Endothelial cell of umbilical vein (primary cell): ENCODE data around the gene MAP3K21. TPM values are rescaled to one million over a fixed set of nuclear protein-coding genes. Genes with fewer than 3 reads are reported as not detected.

Source experiments
- BruUV-seq: library from RNA; stranded (reverse); fragments of 400-500 nt; replicated peaks from 2 replicates; lab custom pipeline; 2021; lab: Mats Ljungman, UMichigan
- CTCF ChIA-PET: fragments of 300-600, 350-600 bp; sonication (Branson Sonifier 250); formaldehyde crosslinking; loops from one replicate; lab custom pipeline; 2021; ENCODE audit warnings: antibody characterized with exemption, inconsistent platforms; lab: Charles Lee
- POLR2A ChIA-PET: fragments of 300-600, 350-600 bp; sonication (Branson Sonifier 250); formaldehyde crosslinking; loops from one replicate; lab custom pipeline; 2021; ENCODE audit warnings: antibody characterized with exemption, inconsistent platforms; lab: Charles Lee
- DNase-seq: peaks from one replicate; pipeline ENCODE4 v3.0.0-alpha.2; 2011; ENCODE audit warnings: low read depth, low spot score
- FAIRE-seq: peaks from 2 replicates; lab custom pipeline; 2011; peaks lifted over from hg19 to GRCh38; lab: Jason Lieb, UNC
- H2AFZ ChIP-seq: 2 replicates; pipeline ENCODE4 v1.6.0; 2012; ENCODE audit warnings: low read depth, low read length, control low read depth, inconsistent platforms
- H3K27ac ChIP-seq: 2 replicates; pipeline ENCODE4 v1.5.1; 2011; ENCODE audit warnings: low read depth, mild to moderate bottlenecking, control low read depth, low read length, moderate library complexity; ENCODE audit not compliant: insufficient read depth
- H3K27me3 ChIP-seq, 2 experiments: 2 replicates each; pipeline versions ENCODE4 v1.6.0 to v1.6.1; 2011; ENCODE audit warnings: low read length in 2 of 2, mixed read lengths in 1 of 2; ENCODE audit not compliant: control insufficient read depth in 2 of 2, insufficient read depth in 2 of 2
- H3K36me3 ChIP-seq, 2 experiments: 2 replicates in 1 of 2; 3 replicates in 1 of 2; pipeline ENCODE4 v1.5.1; 2011; ENCODE audit warnings: low read length in 2 of 2, mild to moderate bottlenecking in 1 of 2, moderate library complexity in 1 of 2; ENCODE audit not compliant: control insufficient read depth in 2 of 2, insufficient read depth in 2 of 2; ENCODE audit errors: extremely low read depth in 1 of 2
- H3K4me1 ChIP-seq: 3 replicates; pipeline ENCODE4 v1.5.1; 2011; ENCODE audit warnings: mild to moderate bottlenecking, low read length; ENCODE audit not compliant: control insufficient read depth, insufficient read depth; ENCODE audit errors: extremely low read depth
- H3K4me2 ChIP-seq: 2 replicates; pipeline ENCODE4 v1.6.1; 2011; ENCODE audit warnings: low read length, control low read depth, mixed read lengths; ENCODE audit not compliant: insufficient read depth
- H3K4me3 ChIP-seq, 3 experiments: fragments of 200-600 bp in 1 of 3; sonication (generic), shearing (Covaris generic) in 1 of 3; replicated peaks in 1 of 3; 2 replicates each; pipeline ENCODE4 v1.5.1; 2011 to 2016; ENCODE audit warnings: control low read depth in 3 of 3, low read length in 3 of 3, mild to moderate bottlenecking in 2 of 3, inconsistent platforms in 1 of 3, low read depth in 1 of 3, moderate library complexity in 1 of 3; ENCODE audit not compliant: insufficient read depth in 1 of 3
- H3K79me2 ChIP-seq: 2 replicates; pipeline ENCODE4 v1.6.0; 2012; ENCODE audit warnings: low read length, inconsistent platforms; ENCODE audit not compliant: control insufficient read depth, insufficient read depth
- H3K9ac ChIP-seq: replicated peaks from 2 replicates; pipeline ENCODE3; 2011; ENCODE audit warnings: low read length, control low read depth; ENCODE audit not compliant: insufficient read depth; ENCODE audit errors: extremely low read depth
- H3K9me1 ChIP-seq: replicated peaks from 3 replicates; pipeline ENCODE4 v1.6.0; 2011; ENCODE audit warnings: mild to moderate bottlenecking, low read length; ENCODE audit not compliant: control insufficient read depth, insufficient read depth; ENCODE audit errors: extremely low read depth
- H3K9me3 ChIP-seq: replicated peaks from 2 replicates; pipeline ENCODE4 v1.5.1; 2012; ENCODE audit warnings: low read length, inconsistent platforms; ENCODE audit not compliant: control insufficient read depth, insufficient read depth
- H4K20me1 ChIP-seq: replicated peaks from 2 replicates; pipeline ENCODE3; 2011; ENCODE audit warnings: mild to moderate bottlenecking, low read length; ENCODE audit not compliant: control insufficient read depth, insufficient read depth; ENCODE audit errors: extremely low read depth
- CTCF ChIP-seq, 2 donors: IDR thresholded peaks; 1 replicate in 1 of 2; 2 replicates in 1 of 2; pipeline ENCODE4 v1.5.1; 2011; ENCODE audit warnings: low read length in 2 of 2, mild to moderate bottlenecking in 2 of 2, moderate library complexity in 2 of 2, control low read depth in 1 of 2, inconsistent platforms in 1 of 2, low read depth in 1 of 2; ENCODE audit not compliant: insufficient read depth in 1 of 2; ENCODE audit errors: extremely low read depth in 1 of 2
- EZH2 ChIP-seq: IDR thresholded peaks from 2 replicates; pipeline ENCODE4 v1.6.1; 2012; ENCODE audit warnings: borderline replicate concordance, low read depth, mild to moderate bottlenecking, moderate library complexity, low read length, inconsistent platforms; ENCODE audit not compliant: severe bottlenecking
- FOS ChIP-seq: IDR thresholded peaks from 2 replicates; pipeline ENCODE4 v1.6.1; 2011; ENCODE audit warnings: mild to moderate bottlenecking, low read length, moderate library complexity, borderline replicate concordance; ENCODE audit not compliant: insufficient read depth
- GATA2 ChIP-seq: IDR thresholded peaks from 2 replicates; pipeline ENCODE4 v1.7.0; 2011; ENCODE audit warnings: low read depth, mild to moderate bottlenecking, moderate library complexity, mixed read lengths, low read length; ENCODE audit not compliant: insufficient read length, insufficient read depth
- JUN ChIP-seq: IDR thresholded peaks from 2 replicates; pipeline ENCODE4 v1.6.1; 2011; ENCODE audit warnings: borderline replicate concordance, low read depth; ENCODE audit not compliant: insufficient read length, insufficient read depth
- MAX ChIP-seq: IDR thresholded peaks from 2 replicates; pipeline ENCODE4 v1.6.1; 2011; ENCODE audit not compliant: insufficient read depth, insufficient read length
- MYC ChIP-seq: IDR thresholded peaks from one replicate; pipeline ENCODE4 v1.6.1; 2011; ENCODE audit warnings: mild to moderate bottlenecking, low read depth, low read length
- POLR2A ChIP-seq: IDR thresholded peaks from 2 replicates; pipeline ENCODE4 v1.6.1; 2012; ENCODE audit warnings: low read depth, mild to moderate bottlenecking, control low read depth, low read length
- POLR2AphosphoS5 ChIP-seq: IDR thresholded peaks from 2 replicates; pipeline ENCODE4 v1.6.1; 2012; ENCODE audit warnings: low read depth, mild to moderate bottlenecking, control low read depth, low read length, moderate library complexity; ENCODE audit not compliant: insufficient read depth
- dilution Hi-C: fragments of 300-500 bp; cut with MboI; formaldehyde crosslinking; loops from one replicate; pipeline ENCODE4 v1.15.0; 2019; ENCODE audit warnings: low sequenced_read_pairs; ENCODE audit not compliant: extremely low pct_ligation_motif_present
- intact Hi-C: fragments of 100-400 bp; cut with micrococcal nuclease; formaldehyde crosslinking; loops from one replicate; pipeline ENCODE4 v1.10.0; 2022
- polyA plus RNA-seq, 4 experiments: library from polyadenylated mRNA; depleted of rRNA in 3 of 4; stranded (reverse) in 3 of 4; unstranded in 1 of 4; fragments of >200 nt; gene quantifications; 2 replicates each; pipeline versions ENCODE4 v1.2.1 to v1.2.3, GENCODE V29; 2011 to 2012; ENCODE audit warnings: missing spikeins in 1 of 4
- total RNA-seq: library from RNA; stranded (reverse); gene quantifications from 2 replicates; pipeline ENCODE4 v1.2.3, GENCODE V29; 2021

MAP3K21 gene
- total and polyA plus RNA-seq, 2 donors (not counting 3 experiments of a cell fraction or from before 2014, with no cell fraction given): 0.65 to 0.95 TPM

- CTCF ChIA-PET: no interaction called here
- POLR2A ChIA-PET: no interaction called here
- Histone ChIP-seq H3K9me3 (no peaks in the 10 kb centered on the region), H3K9me1 (no peaks in the 10 kb centered on the region), H4K20me1 (no peaks in the 10 kb centered on the region), H3K36me3 (no peaks in the 10 kb centered on the region), H3K9ac (no peak overlapping the region), H3K27ac (no peak overlapping the region), H2AFZ (no peak overlapping the region), H3K4me3 (no peak overlapping the region), H3K4me2 (no peak overlapping the region), H3K27me3 (no peaks in the 10 kb centered on the region), H3K79me2 (no peaks in the 10 kb centered on the region), H3K4me1 (peaks cover 4% of the 10 kb centered on the region)
- TF ChIP-seq POLR2AphosphoS5: no peak
- TF ChIP-seq JUN: no peak
- no peak for TF ChIP-seq FOS
- no peak for TF ChIP-seq POLR2A
- TF ChIP-seq EZH2: no peak
- no peak for TF ChIP-seq GATA2
- no peak for TF ChIP-seq CTCF (IDR thresholded peaks at IDR 0.05; ENCODE audit: extremely low read depth in 1 of 2, insufficient read depth in 1 of 2, low read depth in 1 of 2, low read length in 2 of 2)
- no peak for TF ChIP-seq MAX
- no peak for TF ChIP-seq MYC
- no peak for DNase-seq
- no peak for FAIRE-seq
- dilution Hi-C loops (no loop called here), intact Hi-C loops (no loop called here)
- no TSS peak for BruUV-seq
These were observed 31.9 kb downstream of the MAP3K21 start for GRCh38 chr1:233359431-233359830.
